OCI-LY3 (cell line): ENCODE measurements around the gene USP50.

ENCODE experiments used
- H2AFZ ChIP-seq: fragments of 200-600, 300-600 bp; shearing (Covaris generic); 2 replicates; pipeline ENCODE4 v1.6.0; 2014; ENCODE audit warnings: antibody characterized with exemption, low read depth, low read length
- H3K27ac ChIP-seq: fragments of 200-600, 300-600 bp; sonication (generic); 2 replicates; pipeline ENCODE4 v1.5.1; 2014; ENCODE audit warnings: mild to moderate bottlenecking, low read length, moderate library complexity, mixed read lengths
- H3K27me3 ChIP-seq: fragments of 200-600, 300-600 bp; sonication (generic); 2 replicates; pipeline ENCODE4 v1.6.1; 2014; ENCODE audit warnings: low read depth, low read length, mixed read lengths
- H3K36me3 ChIP-seq: fragments of 200-600, 300-600 bp; sonication (generic); replicated peaks from 2 replicates; pipeline ENCODE3; 2014; ENCODE audit warnings: low read depth, low read length, mixed read lengths
- H3K4me1 ChIP-seq: fragments of 300-600, 200-600 bp; sonication (generic); 2 replicates; pipeline ENCODE4 v1.6.1; 2014; ENCODE audit warnings: low read length, mixed read lengths
- H3K4me2 ChIP-seq: fragments of 200-600, 300-600 bp; sonication (generic); 2 replicates; pipeline ENCODE4 v1.6.1; 2014; ENCODE audit warnings: low read length, mixed read lengths
- H3K4me3 ChIP-seq: fragments of 300-600, 200-600 bp; sonication (generic); 2 replicates; pipeline ENCODE4 v1.5.1; 2014; ENCODE audit warnings: antibody characterized with exemption, mild to moderate bottlenecking, low read length, moderate library complexity
- H3K79me2 ChIP-seq: fragments of 300-600, 200-600 bp; shearing (Covaris generic); 2 replicates; pipeline ENCODE4 v1.6.1; 2014; ENCODE audit warnings: mild to moderate bottlenecking, low read length, mixed read lengths
- H3K9ac ChIP-seq: fragments of 300-600, 200-600 bp; shearing (Covaris generic); 2 replicates; pipeline ENCODE4 v1.6.0; 2014; ENCODE audit warnings: mild to moderate bottlenecking, low read length, moderate library complexity
- H3K9me3 ChIP-seq: fragments of 200-600, 300-600 bp; shearing (Covaris generic); 2 replicates; pipeline ENCODE4 v1.6.1; 2014; ENCODE audit warnings: low read length, mixed read lengths; ENCODE audit not compliant: insufficient read depth
- H4K20me1 ChIP-seq: fragments of 200-600, 300-600 bp; sonication (generic); 2 replicates; pipeline ENCODE4 v1.6.1; 2016; ENCODE audit warnings: low read length, mixed read lengths; ENCODE audit not compliant: insufficient read depth
- EZH2phosphoT487 ChIP-seq: fragments of 200-600 bp; shearing (Covaris generic); IDR thresholded peaks from 2 replicates; pipeline ENCODE4 v1.6.1; 2018; ENCODE audit warnings: antibody characterized with exemption, mixed run types, low read depth
- TF ChIP-seq, protein P1 (sequence below): fragments of 200-600, 300-600 bp; sonication (generic); IDR thresholded peaks from 2 replicates; pipeline ENCODE4 v1.5.1; 2014; ENCODE audit warnings: antibody characterized with exemption, low read length, low read depth

Gene USP50

DNA sequence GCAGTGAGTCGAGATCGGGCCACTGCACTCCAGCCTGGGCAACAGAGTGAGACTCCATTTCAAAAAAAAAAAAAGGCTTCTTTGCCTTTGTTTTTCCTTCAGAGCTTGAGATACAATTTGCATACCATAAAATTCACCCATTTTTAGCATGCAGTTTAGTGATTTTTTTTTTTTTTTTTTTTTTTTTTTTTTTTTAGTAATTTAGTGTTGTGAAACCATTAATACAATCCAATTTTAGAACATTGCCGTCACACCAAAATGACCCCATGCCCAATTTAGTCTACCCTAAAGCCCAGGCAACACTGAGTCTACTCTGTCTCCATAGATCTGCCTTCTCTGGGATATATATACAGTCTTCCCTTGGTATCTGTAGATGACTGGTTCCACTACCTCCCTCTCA is 61.1 kb downstream of the USP50 start:
- Histone ChIP-seq H3K27ac (no peak overlapping the region), H3K79me2 (no peaks in the 10 kb centered on the region), H4K20me1 (no peaks in the 10 kb centered on the region), H3K4me2 (no peak overlapping the region), H3K4me1 (peaks cover 26% of the 10 kb centered on the region), H3K4me3 (no peak overlapping the region), H3K9ac (no peak overlapping the region), H3K36me3 (peaks cover 57% of the 10 kb centered on the region), H3K9me3 (peaks cover 3% of the 10 kb centered on the region; the same call in 1 of the 2 replicates), H2AFZ (no peak overlapping the region), H3K27me3 (no peaks in the 10 kb centered on the region)
- TF ChIP-seq, protein P1, sequence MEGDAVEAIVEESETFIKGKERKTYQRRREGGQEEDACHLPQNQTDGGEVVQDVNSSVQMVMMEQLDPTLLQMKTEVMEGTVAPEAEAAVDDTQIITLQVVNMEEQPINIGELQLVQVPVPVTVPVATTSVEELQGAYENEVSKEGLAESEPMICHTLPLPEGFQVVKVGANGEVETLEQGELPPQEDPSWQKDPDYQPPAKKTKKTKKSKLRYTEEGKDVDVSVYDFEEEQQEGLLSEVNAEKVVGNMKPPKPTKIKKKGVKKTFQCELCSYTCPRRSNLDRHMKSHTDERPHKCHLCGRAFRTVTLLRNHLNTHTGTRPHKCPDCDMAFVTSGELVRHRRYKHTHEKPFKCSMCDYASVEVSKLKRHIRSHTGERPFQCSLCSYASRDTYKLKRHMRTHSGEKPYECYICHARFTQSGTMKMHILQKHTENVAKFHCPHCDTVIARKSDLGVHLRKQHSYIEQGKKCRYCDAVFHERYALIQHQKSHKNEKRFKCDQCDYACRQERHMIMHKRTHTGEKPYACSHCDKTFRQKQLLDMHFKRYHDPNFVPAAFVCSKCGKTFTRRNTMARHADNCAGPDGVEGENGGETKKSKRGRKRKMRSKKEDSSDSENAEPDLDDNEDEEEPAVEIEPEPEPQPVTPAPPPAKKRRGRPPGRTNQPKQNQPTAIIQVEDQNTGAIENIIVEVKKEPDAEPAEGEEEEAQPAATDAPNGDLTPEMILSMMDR: no peak
- no peak for TF ChIP-seq EZH2phosphoT487

DNA sequence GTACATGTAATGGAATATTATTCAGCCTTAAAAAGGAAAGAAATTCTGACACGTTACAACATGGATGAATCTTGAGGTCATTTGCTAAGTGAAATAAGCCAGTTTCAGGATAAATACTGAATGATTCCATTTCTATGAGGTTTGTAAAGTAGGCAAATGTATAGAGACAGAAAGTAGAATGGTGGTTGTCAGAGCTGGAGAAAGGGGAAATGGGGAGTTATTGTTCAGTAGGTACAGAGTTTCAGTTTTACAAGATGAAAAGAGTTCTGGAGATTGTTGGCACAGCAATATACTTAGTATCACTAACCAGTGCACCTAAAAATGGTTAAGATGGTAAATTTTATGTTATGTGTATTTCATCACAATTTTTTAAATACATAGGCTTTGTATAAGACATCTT is 61.7 kb downstream of the USP50 start:
- Histone ChIP-seq H3K4me3 (no peak overlapping the region), H3K27ac (peak overlapping the region; percentile 14; the same call in 1 of the 2 replicates), H3K36me3 (peaks cover 51% of the 10 kb centered on the region), H2AFZ (no peak overlapping the region), H3K79me2 (no peaks in the 10 kb centered on the region), H3K9ac (no peak overlapping the region), H3K4me1 (peaks cover 26% of the 10 kb centered on the region), H3K4me2 (peak overlapping the region; percentile 21), H3K27me3 (no peaks in the 10 kb centered on the region), H3K9me3 (peaks cover 3% of the 10 kb centered on the region; the same call in 1 of the 2 replicates), H4K20me1 (no peaks in the 10 kb centered on the region)
- TF ChIP-seq, protein P1: no peak
- no peak for TF ChIP-seq EZH2phosphoT487

DNA sequence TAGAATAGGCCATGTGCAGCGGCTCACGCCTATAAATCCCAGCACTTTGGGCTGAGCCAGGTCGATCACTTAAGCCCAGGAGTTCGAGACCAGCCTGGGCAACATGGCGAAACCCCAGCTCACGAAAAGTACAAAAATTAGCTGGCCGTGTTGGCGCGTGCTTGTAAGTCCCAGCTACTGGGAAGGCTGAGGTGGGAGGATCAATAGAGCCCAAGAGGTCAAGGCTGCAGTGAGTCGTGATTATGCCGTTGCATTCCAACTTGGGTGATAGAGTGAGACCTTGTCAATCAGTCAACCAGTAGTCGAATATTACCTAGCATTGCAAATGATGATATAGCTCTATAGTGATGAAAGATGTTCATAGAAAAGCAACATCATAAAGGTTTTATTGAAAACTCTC is 70.3 kb downstream of the USP50 start:
- Histone ChIP-seq H3K36me3 (peaks cover 28% of the 10 kb centered on the region), H4K20me1 (no peaks in the 10 kb centered on the region), H3K9me3 (no peaks in the 10 kb centered on the region), H3K9ac (no peak overlapping the region), H3K79me2 (no peaks in the 10 kb centered on the region), H3K4me2 (no peak overlapping the region), H3K4me3 (no peak overlapping the region), H2AFZ (no peak overlapping the region), H3K27me3 (no peaks in the 10 kb centered on the region), H3K27ac (no peak overlapping the region), H3K4me1 (peaks cover 12% of the 10 kb centered on the region)
- TF ChIP-seq, protein P1: no peak
- TF ChIP-seq EZH2phosphoT487: no peak

DNA sequence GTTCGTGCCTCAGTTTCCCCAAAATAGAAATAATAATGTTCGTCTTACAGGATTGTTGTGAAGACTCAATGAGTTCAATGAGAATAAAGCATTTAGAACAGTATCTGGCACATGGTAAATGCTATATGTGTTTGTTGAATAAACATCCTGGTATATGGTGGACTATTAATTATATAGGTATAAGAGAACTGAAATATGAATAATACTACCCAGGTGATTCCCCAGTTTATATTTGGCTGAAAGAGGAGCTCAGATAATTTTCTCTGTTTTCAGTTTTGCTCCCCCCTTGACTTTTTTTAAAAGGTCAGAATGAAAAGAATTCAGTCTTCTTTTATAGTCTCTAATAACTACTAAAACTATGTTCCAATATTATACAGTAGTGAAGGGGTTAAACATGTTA is 75.4 kb downstream of the USP50 start:
- TF ChIP-seq, protein P1: no peak
- TF ChIP-seq EZH2phosphoT487: no peak
- Histone ChIP-seq H4K20me1 (peaks cover 2% of the 10 kb centered on the region; the same call in 1 of the 2 replicates), H3K27ac (peak overlapping the region; percentile 9; the same call in 1 of the 2 replicates), H3K9me3 (no peaks in the 10 kb centered on the region), H3K4me3 (no peak overlapping the region), H3K4me2 (peak overlapping the region; percentile 68), H3K27me3 (no peaks in the 10 kb centered on the region), H3K4me1 (peaks cover 26% of the 10 kb centered on the region), H3K36me3 (peaks cover 19% of the 10 kb centered on the region), H3K79me2 (no peaks in the 10 kb centered on the region), H3K9ac (no peak overlapping the region), H2AFZ (no peak overlapping the region)
